Right kidney (tissue), 1 donor: ENCODE measurements around the gene NTF3.
"Not testable (repeated sequence)": the region's sequence is repeated elsewhere in the genome, so short reads cannot be mapped to it uniquely, and the experiment has no call there.

Experiments used
- DNase-seq: peaks from one replicate; pipeline ENCODE4 v3.0.0-alpha.2; 2016

Gene NTF3

DNA sequence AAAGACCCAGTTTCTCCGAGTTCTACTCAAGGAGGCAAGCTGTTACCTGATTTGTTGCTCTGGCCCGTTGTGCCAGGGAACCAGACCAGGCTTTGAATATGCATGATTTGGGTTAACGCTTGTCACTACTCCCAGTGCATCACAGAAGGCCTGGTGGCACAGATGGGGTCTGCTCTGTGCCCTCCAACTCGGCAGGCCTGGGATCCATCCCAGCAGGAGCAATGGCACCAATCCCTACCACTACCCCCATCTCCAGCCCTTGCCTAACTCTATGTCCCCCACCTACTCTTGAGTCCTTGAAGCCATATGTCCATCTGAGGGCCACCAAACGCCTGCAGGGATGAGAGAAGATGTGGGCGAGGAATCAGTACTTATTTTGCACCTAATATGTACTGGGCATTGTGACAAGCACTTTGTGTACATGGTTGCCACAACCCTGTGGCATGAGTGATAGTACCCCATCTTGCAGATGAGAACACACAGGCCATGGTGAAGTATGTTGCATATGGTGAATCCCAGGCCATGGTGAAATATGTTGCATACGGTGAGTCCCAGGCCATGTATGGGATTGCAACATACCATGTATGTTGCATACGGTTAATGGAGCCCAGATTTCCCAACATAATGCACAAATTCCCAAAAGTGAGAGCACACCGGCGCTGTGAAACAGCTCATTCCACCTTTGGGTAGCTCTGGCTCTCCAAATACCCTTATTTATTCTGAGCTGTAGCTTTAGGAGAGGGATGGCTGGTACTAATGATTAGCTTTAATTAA, 102.7 kb downstream of the NTF3 start:
- DNase-seq: no peak

DNA sequence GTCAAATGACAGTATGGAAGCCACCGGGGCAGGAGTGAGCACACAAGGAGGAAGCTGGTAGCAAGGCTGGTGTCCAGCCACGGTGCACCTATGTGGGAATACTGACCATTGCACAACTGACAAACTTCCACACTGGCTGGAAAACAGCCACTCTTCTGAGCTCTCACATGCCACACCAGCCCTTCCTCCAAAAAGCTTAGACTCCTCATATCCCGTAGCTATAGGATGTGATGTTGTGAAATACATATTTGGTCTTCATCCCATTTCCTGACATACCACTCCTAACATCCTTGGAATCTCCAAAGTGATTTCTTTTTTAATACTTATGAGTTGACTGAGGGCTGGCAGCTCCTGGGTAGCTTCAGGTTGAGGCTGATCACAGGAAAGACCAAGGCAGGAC, 103.6 kb downstream of the NTF3 start:
- no peak for DNase-seq

DNA sequence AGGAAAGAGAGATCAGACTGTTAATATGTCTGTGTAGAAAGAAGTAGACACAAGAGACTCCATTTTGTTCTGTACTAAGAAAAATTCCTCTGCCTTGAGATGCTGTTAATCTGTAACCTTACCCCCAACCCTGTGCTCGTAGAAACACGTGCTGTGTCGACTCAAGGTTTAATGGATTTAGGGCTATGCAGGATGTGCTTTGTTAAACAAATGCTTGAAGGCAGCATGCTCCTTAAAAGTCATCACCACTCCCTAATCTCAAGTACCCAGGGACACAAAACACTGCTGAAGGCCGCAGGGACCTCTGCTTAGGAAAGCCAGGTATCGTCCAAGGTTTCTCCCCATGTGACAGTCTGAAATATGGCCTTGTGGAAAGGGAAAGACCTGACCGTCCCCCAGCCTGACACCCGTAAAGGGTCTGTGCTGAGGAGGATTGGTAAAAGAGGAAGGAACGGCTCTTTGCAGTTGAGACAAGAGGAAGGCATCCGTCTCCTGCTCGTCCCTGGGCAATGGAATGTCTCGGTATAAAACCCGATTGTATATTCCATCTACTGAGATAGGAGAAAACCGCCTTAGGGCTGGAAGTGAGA, 105.2 kb downstream of the NTF3 start:
- not testable (repeated sequence) for DNase-seq

DNA sequence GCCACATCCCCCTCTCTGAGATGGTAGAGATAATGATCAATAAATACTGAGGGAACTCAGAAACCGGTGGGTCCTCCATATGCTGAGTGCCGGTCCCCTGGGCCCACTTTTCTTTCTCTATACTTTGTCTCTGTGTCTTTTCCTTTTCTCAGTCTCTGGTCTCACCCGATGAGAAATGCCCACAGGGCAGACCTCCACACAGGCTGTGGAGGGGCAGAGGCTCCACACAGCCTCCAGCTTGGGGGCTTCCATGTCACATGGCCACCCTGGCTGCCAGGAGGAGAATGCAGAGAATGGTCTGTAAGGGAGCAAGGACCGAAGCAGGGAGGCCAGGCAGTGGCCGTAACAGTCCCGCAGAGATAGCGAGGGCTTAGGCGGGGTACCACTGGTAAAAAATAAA, 105.9 kb downstream of the NTF3 start:
- DNase-seq: no peak
